ENCODE results near the gene ZBTB20.
A peak's percentile ranks its signal among the peaks of the same experiment; 100 is the strongest.

ZBTB20 gene

DNA sequence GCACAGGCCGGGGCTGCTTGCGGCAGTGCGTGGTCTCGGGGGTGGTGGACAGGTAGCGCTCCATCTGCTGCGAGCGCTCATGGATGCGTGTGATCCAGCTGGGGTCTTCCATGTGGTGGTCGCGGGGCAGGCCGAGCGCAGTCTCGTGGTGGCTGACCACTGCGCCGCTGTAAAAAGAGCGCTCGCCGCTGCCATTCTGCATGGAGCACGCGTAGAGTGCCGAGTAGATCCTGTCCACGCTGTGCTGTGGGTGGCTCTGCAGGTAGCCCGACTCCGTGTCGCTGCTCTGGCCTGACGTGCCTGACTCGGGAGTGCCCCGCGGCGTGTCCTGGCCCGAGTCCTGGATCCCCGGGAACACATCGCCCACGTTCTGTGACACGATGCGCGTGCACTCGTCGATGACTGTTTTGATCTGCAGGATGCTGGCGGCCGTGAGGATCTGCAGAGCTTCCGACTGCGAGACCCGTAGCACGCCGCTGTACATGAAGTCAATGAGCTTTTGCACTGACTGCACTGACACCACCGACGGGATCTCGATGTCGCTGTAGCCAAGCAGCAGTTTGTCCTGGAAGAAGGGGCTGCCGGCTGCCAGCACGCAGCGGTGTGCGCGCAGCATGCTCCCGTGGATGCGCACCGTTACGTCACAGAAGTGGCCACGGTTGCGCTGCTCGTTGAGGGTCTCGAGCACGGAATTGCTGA is 795.8 kb downstream of the ZBTB20 start:
- no peak for DNase-seq

DNA sequence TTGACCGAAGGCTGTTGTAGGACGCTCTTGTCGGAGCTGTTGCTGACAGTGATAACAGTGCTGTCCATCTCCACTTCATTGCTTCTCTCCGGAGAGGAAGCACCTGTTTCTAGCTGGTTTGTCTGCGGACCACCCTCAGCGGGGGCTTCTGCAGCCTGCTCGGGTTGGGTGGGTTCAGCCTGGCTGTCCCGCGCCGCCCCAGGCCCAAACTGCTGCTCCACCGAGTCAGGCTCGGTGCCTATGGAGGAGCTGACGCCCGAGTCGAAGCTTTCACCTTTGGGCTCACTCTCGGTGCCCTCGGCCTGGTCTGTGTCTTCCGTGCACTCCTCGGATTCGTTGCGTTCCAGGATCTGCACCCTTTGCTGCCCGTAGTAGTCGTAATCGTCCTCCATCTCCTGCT is 796.4 kb downstream of the ZBTB20 start:
- no peak for DNase-seq

DNA sequence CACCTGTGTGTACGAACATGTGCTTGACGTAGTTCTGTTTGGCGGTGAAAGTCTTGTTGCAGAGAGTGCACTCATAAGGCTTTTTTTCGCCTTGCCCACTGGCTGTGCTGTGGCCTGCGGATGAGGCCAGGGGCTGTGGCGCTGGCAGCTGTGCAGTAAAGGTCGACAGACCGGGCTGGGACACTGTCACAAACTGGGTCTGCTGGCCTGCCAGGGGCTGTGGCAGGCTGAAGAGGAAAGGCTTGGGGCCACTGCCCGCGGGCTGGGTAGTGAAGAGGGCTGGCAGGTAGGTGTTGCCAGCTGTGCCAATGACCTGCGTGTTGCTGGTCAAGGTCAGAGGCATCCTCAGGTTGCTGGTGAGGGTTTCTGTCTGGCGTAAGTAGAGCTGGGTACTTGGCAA is 796.8 kb downstream of the ZBTB20 start:
- no peak for DNase-seq

DNA sequence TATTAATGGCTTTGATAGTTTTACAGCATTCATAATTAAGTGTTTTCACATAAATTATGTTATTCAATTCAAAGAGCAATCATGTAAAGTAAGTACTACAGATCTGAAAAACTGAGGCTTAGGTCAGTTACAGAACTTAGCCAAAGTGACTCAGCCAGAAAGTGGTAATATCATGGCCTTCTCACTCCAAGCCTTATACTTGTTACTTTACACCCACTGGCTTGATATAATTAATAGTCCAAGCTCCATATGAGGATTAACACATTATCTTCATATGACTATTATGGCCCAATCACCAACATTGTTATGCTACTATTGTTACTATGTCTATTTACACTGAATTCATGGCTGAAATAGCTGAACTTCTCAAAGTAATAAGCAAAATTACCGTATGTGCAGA is 802.6 kb downstream of the ZBTB20 start:
- DNase-seq, result no peak

DNA sequence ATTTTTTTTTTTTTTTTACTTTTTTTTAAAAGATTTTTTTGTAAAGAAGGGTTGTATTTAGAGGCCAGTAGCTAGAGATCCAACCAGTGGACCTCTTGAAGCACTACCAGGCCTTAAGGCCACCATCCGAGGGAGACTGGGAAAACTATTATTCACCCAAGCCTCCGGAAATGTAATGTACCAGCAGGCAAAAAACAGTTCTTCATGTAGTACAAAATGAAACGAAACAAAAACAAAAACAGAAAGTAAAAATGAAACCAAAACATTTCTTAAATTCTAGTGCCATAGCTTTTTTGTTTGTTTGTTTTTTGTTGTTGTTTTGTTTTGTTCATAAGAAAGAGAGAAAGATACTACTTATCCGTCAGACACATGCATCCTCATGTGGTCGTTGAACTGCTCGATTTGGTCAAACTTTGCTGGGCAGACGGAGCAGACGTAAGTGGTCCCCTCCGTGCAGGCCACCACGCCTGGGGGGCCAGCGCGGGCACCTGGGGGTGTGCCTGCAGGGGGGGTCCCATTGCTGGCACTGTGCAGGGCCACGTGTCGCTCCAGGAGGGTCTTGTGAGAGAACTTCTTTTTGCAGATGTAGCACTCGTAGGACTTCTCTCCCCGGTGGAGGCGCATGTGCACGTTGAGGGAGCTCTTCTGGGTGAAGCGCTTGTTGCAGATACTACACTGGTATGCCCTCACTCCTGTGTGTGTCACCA is 808.3 kb downstream of the ZBTB20 start:
- DNase-seq, result no peak

DNA sequence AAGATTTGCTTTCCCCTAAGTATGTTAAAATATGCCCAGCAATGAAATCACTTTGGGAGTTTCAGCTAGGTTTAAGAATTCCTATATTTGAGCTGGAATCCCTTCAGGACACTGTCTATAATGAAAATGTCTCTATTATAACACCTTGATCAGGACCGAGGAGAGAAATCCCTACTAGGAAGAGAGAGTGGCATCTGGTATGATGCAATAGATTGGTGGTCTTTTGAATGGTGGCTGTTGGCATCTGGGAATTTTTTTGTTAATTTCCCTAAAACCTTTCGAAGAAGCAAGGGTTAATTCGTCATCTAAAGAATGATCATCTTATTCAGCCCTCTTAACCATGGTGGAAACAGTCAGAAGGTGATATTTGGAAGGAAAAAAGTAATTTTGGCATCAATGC is 810.2 kb downstream of the ZBTB20 start:
- no peak for DNase-seq

DNA sequence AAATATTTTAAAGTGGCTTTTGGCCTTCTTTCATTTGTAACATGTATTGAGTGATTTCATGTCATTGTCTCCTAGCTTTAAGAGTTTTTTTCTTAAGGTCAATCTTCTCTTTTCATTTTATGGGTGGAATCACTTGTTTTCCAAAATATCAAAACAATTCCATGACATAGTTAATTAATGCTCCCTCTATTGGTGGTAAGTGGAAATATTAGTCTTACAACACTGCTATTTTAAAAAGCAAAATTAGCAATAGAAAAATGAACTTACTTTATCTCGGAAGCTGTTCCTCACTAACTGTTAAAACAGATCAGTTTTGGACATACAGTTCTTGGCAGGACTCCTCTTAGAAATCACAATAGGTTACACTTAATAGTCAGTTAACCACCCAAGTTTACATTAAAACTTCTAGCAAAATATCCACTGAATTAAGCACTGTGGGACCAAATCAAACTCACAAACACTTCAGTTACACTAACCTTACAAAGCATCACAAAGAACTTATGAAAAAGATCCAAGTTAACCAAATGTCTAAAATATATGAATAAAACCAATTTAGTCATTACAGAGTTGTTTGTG is 810.9 kb downstream of the ZBTB20 start:
- DNase-seq, result no peak

DNA sequence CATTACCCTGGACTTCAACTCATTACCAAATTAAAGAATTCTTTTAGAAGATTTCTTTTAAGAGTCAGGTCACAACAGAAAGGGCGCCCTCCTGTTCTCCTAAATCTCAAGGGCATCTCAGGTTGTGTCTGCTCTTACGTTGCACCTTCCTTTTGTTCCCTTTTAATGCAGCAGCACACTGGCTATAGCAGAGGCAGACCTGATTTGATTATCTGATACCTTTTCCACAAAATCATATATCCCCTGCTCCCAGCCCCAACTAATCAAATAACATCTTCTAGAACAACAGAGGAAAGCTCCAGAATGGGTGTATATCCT is 813.2 kb downstream of the ZBTB20 start:
- no peak for DNase-seq

DNA sequence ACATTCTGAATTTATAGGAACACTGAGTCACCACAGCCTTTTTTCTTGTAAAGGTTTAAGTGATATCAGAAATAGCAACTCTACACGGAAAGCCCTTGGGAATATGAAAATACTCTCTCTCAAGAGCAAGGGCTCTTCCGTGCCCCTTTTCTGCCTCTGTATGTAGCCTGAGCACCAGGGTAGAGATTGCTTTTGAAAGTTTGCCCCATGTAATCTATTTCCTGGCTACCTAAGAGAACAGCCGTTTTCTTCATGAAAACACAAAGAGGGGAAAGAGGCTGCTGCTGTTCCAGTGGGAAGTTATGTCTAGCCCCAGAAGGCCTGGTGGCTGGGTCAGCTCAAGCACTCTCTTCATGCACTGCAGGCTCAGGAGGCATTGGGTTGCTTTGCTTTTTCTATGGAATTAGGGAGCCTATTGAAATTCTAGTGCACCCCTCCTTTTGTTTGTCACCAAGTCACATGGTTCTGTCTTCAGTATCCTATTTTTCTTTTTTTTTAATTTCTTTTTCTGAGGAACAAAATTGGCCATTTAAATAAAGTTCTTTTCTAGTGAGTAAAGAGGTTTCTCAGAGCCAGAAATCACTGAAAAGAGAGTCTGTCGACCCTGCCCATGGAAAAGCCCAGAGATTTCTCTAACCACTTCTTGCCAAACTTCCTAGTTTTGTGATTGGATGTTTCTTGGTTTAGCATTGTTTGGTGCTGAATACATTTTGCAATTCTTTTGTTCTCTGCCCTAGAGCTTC is 813.7 kb downstream of the ZBTB20 start:
- no peak for DNase-seq

DNA sequence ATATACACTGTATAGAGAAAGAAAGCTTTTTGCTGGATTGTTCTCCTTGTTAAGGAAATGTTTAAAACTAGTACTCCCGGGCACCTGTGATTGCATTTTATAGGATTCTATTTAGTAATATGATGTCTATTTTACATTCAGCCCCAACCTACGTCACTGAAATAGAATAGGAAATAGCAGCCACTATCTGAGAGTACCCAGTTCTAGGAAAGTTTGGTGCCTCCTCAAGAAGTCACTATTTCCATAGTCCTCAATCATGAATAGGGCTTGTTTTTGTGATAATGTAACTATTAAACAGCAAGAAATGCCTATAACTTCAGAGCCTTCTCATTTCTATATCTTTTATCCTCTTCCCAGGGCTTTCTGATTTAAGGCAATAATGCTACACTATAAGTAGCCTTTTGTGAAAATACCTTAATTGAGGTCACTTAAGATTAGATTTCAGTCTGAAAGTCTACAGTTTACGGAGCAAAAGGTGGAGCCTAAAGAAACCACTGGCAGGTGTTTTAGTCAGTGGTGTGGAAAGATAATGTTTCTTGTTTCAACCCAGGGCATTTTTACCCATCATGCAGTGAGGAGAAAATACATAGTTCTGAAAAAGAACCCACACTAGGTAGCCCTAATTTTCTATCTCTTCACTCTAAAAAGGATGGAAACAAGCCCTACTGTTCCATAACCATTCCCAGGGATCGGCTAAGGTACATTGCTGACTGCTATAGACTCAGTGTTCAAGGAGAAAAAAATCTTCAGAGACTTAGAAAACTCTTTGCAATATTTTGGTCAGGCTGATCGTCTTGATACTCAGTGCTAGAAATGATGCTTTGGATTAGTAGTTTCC is 814.5 kb downstream of the ZBTB20 start:
- DNase-seq, result no peak

DNA sequence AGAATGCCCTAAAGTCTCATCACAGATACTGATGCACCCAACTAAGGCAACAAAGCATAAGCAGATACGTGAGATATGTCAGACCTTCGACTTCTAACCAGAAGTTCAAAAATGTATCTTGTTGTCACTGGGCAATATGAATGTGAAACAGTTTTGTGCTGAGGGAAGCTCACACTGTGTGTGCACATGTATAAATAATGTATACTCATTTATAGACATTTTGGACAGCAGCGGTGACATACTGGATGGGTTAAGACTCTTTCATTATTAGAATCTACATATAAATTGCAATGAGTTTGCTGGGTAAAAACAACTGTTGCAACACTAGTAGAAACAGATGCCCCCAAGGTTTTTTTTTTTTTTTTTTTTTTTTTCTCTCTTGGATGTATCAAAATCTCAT is 815.4 kb downstream of the ZBTB20 start:
- DNase-seq, result no peak

DNA sequence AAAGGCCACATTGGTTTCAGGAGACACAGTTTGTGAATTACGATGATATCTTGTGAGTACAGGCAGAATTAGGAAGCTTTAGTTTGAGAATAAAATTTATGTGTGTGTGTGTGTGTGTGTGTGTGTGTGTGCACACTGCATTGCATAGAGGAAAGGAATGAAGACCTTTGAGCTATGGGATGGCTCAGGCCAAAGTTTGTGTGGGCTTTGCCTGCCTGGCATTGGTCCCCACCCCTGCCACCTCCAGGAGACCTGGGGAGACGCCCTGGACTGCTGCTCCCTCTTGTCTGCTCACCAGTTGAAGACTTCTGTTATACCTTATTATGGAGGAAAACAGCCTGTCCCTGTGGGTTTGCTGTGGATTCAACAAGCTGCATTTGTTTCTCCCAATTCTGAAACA is 816.1 kb downstream of the ZBTB20 start:
- no peak for DNase-seq

DNA sequence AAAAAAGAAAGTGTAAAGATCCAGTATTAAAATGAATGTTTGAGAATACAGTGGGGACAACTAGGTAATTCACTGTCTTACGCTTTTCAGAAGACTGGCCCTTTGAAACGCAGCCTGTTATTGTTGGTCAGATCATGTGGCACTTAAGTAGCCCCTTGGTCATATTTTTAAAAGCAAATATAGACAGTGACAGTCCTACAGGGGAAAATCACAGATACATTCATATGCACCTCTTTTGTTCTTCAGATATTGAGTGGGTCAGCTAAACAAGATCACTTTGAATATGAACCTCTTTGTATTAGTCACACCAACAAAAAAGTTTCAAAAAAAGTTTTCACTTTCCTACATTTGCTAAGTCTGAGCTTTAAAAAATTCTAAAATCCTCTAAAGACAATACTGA is 817.3 kb downstream of the ZBTB20 start:
- DNase-seq, result no peak

DNA sequence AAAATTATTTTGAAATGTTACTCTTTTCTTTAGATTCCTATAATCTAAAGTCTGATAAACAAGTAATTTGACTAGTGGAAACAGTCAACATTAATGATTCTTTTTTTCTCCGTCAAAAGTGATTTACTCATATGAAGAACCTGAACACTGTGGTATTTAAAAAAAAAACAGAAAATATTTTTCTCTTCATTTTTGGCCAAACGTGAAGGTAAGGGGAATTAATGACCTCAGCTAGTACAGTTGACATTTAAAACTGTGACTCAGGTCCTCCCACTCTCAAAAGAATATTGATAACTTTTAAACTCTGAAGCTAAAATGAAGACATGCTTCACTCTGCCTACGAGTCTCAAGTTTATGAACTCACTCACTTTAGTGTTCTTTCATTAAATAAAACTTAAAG is 818.7 kb downstream of the ZBTB20 start:
- no peak for DNase-seq

DNA sequence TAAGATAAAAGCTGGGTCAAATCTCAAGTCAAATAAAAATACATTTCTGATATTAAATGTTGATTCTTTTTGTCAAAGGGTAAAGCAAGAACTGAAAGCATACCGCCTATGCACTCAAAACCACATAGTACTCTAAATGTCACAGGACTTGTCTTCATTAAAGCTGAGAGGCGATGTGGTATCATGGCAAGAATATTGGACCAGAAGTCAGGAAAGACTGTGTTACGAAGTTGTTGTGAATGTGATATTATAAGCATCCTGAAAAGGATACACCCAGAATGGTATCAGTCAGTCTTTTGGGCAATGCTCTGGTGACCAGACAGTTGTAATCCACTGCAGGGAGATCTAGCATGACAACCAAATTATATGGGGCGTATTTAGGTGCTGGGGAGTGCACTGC is 819.4 kb downstream of the ZBTB20 start:
- DNase-seq, result no peak

DNA sequence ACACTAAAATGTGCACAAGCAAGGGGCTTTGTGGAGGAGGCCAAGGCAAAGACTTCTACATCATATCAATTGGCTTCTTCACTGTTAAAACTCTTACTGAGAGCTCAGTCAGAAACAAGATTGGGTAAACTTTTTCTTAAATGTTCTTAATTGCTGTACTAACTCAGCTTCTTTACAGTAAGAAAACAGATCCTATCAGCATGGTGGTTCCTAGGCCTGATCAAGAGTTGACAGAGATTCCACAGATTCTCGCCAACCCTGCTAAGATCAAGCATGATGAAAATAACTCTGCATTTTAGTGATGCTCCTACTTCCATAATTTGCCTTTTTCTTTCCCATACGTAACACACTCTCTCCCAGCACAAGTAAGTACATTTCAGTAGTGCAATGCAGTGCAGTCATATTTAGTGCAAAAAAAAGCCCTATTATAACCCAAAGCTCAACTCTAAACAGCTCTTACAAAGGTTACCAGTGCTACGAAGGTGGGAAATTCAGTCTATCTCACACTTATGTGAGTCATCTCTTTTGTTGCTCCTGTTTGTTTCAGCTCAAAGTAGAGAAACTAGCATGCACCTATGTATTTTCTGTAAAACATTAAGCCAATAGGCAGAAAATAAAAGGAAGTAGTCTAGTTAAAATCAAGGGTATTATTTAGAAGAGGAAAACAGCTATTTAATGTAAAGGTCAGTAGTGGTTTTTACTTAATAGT is 823.4 kb downstream of the ZBTB20 start:
- DNase-seq, result no peak

DNA sequence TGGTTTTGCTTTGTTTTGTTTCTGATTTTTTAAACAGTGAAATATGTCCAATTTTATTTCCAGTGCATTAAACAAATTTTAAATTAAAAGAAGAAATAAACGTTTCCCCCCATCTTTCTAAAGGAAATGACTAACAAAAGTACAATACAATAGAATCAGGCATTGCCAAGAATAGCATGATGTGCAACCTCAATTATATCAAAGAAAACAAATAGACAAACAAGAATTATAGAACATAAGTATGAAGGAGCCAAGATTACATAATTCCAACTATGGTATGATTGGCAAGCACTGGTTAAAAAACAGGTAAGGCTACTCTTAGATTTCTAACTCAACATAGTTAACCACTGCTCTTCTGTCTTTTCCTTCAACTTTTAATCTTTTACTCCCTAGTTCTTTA is 826.8 kb downstream of the ZBTB20 start:
- no peak for DNase-seq

DNA sequence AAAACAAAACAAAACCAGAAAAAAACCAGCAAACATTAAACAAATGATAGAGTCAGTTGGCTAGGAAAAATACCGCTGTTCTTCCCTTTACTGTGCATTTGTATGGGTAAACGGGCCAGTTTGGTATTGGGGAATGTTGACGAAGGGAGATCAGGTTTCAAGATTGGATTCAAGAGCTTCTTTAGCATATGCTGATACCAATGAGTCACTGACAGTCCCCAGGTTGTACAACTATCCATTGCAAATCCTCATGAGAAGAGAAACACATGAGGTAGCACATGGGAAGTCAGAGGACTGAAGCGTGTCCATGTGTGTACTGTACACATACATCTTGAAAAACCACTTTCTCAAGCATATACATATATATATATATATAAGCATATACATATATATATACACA is 827.6 kb downstream of the ZBTB20 start:
- DNase-seq, result peak; percentile 72

DNA sequence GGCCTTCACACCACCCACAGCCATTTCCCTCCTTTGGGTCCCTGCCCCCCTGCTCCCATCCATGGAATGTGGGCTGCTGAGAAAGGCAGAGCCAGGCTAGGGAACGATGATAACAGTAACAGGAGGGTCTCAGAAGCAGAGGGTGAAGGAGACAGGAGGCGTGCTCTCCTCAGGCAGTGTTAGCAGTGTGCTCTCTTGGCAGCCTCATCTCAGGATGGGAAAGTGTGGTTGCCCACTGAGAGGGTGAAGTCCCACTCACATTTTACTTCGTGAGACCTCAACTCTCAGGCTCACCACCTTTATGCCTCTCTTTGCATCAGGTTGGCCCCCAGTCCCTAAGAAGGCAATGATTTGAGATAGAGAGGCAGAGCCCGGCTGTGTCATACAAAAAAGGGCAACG is 828.8 kb downstream of the ZBTB20 start:
- no peak for DNase-seq

DNA sequence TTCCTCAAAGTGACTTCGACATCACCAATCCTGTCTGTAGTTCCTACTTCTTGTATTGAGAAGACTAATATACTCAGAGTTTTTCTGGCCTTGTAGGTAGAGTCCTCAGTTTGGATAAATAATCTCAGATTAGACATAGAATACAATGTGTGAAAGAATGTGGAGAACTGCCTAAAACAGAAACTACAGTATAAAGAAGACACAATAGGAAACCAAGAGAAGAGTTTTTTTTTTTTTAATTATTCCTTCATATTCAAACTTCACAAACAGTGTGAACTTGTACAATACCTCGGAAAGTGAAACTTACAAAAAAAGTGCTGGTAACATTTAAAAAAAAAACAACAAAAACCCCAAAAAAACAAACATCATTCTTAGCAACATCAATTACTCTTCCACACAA is 832.8 kb downstream of the ZBTB20 start:
- no peak for DNase-seq

DNA sequence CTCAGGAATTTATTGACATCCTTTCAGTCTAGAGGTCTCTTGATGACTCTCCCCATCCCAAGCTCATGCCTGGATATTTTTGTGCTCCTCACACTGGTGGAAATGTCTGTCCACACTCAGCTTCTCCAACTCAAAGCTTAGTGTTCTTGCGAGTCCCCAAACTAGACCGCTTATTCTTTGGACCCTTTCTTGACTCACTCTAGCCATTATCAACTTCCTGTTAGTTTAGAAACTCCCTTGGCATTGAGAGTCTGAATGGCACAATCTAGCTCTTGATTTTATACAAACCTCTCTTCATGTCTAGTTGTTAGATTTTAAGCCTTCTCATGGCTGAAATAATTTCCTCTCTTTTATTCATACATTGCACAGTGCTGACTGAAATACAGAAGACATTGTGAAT is 833.7 kb downstream of the ZBTB20 start:
- no peak for DNase-seq

DNA sequence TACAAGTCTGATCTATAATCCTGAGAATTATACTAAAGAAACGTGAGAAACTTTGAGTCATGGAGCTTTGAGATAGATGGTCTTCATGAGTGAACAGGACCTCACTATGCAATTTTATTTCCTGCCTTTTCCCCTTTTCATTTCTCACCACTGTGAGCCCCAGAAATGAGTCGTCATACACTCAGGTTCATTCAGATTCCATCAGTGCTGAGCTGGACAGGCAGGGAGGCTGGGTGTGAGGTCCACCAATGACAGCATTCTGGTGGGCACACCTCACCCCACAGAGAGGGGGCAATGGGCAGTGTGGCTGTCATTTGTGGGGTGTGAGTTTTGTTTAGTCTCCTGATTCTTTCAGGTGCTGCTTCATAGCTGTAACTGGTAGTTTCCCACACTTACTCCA is 836.4 kb downstream of the ZBTB20 start:
- no peak for DNase-seq
